ENCODE results near the gene TTC9C.
"Not testable (repeated sequence)": the region's sequence is repeated elsewhere in the genome, so short reads cannot be mapped to it uniquely, and the experiment has no call there.

Gene TTC9C

DNA sequence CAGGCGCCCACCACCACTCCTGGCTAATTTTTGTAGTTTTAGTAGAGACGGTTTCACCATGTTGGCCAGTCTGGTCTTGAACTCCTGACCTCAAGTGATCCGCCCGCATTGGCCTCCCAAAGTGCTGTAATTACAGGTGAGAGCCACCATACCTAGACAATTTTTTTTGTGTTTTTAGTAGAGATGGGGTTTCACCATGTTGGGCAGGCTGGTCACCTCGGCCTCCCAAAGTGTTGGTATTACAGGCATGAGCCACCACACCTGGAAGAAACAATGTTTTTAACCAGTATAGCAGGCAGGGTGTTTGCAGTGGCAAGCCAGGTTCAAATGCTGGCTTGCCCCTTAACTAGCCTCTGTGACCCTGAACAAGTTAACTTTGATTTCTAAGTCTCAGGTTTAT, 21.6 kb downstream of the TTC9C start:
- not testable (repeated sequence) for DNase-seq (ENCODE audit: low read depth in 4 of 4, low spot score in 1 of 4)

DNA sequence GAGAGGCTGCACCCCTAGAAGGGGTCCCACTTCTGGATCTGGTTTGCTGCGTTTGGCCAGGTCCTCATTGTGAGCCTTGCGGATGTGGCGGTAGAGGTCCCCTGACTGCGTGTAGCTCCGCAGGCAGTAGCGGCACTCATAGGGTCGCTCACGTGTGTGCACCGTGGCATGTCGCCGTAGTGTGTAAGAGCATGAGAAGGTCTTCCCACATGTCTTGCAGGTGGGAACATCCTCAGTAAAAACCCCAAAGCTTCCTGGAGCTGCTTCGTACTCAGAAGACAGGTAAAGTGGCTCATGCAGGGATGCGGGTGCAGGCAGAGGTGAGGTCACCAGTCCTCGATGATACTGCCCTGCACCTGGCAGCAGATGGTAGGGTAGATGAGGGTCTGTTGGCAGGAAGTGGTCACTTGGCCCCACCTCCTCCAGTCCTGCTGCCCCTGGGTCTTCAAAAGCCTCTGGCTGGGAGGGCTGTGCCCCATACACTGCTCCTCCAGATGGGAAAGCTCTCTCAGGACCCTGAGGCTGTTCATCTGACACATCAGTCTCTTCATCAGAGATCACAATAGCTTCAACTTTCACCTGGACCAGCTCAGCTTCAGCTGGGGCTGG, 24.0 kb downstream of the TTC9C start:
- DNase-seq (ENCODE audit: low read depth in 4 of 4, low spot score in 1 of 4) = no peak

DNA sequence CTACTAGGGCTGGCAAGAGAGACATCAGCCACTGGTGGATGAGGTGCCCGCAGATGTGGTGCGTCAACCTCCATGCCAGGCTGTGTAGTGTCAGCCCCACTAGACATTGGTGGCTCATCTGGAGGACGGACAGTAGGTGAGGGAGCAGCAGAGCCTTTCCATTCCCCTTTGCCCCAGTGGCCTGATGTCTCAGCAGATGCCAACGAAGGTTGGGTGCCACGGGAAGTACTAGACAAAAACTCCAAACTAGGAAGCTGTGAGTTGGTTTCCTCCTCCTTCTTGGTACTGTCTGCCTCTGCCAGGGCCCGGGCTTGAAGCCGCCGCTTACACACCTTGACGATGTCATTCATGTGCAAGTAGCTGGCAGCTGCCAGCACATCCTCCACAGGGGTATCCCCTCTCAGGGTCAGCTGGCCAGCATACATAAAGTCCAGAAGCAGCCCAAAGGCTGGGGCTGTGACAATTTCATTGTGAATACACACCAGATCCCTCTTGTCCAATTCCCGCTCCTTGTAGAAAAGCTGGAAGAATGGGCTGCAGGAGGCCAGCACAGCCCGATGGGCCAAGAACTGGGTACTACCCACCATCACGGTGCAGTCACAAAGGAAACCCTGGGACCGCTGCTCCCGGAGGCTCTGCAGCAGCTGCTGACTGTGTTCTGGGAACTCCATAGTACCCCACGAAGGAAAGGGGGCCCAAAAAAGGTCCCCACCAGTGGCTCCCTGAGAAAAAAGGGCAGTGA, 24.9 kb downstream of the TTC9C start:
- no peak for DNase-seq (ENCODE audit: low read depth in 4 of 4, low spot score in 1 of 4)

DNA sequence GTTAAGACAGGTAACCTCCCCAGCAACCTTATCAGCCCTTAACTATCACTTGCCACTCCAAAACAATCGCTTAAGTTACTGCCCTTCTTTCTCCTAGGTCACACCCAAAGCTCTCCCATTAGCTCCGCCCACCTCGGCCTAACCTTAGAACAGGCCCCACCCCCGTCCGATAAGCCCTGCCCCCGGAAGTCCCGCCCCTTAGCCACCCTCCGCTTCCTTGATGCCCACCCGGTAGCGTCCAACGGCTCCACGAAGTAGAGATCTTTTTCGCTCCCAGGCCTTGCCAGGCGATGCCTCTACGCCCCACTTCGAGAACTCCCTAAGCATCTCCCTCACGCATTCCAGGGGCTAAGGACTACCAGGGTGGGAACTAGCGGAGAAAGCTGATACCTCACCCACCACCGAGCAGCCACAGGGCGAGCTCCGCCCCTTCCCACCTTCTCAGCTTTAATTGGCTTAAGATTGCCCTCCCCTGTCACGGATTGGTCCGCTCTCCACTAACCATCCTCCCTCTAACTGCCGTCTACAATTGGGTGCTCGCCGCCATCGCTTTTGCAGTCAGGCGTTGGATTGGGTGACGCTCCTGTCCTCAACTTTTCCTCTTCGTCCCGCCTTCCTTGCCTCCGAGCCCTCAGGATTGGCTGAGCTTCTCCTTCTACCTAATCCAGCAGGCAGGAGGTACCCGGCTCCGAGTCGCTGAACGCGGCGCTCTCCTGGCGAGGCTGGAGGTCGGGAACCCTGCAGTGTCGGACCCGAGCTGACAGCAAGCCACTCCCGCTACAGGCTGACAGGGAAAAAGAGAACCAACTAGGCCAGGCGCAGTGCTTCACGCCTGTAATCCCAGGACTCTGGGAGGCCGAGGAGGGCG, 25.7 kb downstream of the TTC9C start, which contains the start of gene ZBTB3:
Gene ZBTB3, minus strand, starts transcription at position 425 of the 868 bp plus-strand sequence. CDS start 496 bp downstream, outside the sequence.
- DNase-seq (ENCODE audit: low read depth in 4 of 4, low spot score in 1 of 4) = peak; percentile 94 to 97 (median 94)

DNA sequence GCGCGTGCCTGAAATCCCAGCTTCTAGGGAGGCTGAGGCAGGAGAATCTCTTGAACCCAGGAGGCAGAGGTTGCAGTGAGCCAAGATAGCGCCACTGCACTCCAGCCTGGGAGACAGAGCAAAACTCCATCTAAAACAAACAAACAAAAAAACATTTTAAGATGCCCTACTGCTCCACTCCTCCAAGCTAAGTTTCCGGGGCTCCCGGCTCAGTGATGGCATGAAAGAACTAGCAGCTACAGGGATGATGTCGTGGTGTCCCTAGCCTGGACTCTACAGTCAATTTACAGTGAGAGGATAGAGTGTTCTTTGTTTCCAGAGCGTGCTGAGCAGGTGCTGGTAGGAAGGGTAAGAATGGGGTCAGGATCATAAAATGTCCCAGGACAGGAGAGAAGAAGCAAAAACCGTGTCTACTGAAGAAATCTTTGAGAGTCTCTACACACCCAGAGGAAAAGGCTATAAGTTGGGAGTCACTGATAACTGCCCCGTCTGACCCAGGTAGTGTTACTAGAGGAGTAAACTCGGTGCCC, 26.9 kb downstream of the TTC9C start:
- no peak for DNase-seq (ENCODE audit: low read depth in 4 of 4, low spot score in 1 of 4)

DNA sequence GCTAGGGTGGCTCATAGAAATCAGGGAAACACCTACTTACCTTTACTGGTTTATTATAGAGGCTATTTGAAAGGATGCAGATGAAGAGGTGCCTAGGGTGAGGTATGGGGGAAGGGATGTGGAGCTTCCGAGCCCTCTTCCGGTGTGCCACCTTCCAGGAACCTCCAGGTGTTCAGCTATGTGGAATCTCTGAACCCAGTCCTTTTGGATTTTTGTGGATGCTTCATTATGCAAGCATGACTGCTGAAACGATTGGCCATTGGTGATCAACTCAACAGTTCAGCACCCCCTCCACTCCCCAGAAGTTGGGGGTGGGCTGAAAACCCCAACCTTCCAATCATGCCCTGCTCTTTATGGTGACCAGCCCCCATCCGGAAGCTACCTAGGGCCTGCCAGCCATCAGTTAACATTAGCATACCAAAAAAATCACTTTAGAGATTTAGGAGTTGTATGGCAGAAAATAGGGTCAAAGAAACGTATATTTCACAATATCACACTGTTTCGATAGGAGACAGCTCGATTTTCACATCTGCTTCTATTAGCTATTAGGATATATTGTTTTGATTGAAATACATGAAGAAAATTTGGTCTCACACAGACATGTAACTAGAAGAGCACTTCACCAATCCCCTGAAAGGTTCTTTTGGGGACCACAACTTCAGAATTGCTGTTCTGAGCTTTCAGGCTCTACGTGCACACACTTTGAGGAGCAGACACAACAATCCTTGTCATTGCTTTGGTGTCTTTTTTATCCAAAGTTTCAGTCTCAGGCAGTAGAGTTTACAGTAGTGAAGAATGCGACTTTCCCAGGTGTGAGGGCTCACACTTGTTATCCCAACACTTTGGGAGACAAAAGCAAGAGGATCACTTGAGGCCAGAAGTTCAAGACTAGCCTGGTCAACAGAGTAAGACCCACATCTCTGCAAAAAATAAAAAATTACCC, 29.8 kb downstream of the TTC9C start:
- DNase-seq (ENCODE audit: low read depth in 4 of 4, low spot score in 1 of 4) = no peak

DNA sequence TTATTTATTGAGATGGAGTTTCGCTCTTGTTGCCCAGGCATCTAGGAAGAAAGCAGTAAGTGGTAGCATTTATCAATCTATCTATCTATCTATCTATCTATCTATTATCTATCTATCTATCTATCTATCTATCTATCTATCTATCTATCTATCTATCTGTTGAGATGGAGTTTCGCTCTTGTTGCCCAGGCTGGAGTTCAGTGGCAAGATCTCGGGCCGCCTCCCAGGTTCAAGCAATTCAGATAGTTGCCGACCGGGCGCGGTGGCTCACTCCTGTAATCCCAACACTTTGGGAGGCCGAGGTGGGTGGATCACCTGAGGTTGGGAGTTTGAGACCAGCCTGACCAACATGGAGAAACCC, 32.6 kb downstream of the TTC9C start:
- DNase-seq (ENCODE audit: low read depth in 4 of 4, low spot score in 1 of 4) = not testable (repeated sequence)

DNA sequence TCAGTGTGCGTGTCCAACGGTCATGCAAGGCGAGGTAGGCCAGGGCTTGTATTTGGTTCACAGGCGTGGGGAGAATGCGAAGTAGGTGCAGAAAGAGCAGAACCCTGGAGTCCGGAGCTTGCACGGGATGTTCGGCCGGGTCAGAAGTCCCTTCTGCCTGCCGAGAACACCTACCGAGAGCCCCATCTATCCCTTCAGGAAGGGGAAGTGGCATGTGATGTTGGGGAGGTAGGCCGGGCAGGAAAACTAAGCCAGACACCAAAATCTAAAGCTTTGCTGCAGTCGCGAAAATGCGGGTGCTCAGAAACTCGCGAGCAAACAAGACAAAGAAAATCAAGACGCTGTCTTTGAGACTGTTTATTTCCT, 42.5 kb downstream of the TTC9C start:
- no peak for DNase-seq (ENCODE audit: low read depth in 4 of 4, low spot score in 1 of 4)

DNA sequence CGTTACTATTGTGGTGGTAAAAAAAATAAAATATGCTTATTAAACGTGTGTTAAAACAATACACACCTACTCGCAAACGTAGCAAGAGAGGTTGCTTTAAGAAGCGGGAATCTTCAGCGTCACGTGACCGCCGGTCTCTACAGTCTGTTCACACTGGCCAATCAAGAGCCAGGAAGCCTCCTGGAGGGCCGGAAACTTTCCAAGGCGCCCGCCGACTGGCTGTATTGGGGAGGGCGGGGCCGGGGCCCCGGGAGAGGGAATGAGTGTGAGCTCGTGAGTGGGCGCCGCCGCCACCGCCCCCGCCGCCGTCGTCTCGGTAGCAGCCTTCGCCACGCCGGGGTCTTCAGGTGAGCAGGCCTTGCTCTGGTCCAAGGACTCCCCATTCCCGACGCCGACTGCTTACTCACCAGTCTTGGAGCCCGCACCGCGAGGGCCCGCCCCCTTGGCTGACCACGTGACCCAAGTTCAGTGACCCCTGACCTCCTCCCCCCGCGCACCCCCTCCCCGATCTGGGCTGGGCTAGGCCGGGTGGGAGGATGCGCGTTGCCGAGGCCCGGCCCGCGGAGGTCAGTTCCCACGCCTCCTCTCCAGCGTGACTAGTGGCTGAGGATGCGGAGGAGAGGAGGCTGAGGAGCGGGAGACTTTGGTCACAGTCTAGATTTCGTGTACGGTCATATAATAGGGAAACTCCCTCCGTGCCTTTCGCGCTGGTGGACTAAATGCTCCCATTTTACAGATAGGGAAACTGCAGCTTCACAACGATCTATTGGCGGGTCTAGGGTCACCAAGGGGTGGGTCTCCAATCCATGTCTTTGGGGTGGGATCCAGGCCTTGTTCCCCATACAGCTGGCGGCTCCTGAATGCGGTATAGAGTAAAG, 43.1 kb downstream of the TTC9C start, which contains the start of gene TAF6L:
Gene TAF6L, plus strand, starts transcription at position 253 of the 878 bp plus-strand sequence. CDS start 4,388 bp downstream, outside the sequence.
- DNase-seq (ENCODE audit: low read depth in 4 of 4, low spot score in 1 of 4) = peak; percentile 88 to 97 (median 89)

DNA sequence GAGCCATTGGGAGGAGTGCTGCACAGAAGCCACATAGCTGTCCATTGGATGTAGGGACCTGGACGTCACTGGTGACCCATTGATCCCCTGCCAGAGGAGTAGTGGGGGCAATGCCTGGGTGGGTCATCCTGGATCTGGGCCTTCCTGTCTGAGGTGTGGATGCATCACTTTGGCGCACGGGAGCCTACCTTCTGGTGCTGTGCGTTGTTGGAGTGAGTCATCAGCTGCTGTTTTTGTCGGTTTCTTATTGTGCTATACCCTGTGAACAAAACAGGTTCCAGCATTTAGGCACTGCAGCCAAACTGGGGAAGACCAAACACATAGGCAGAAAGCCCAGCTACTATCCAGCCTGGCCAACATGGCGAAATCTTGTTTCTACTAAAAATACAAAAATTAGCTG, 46.1 kb downstream of the TTC9C start:
- DNase-seq (ENCODE audit: low read depth in 4 of 4, low spot score in 1 of 4) = no peak

DNA sequence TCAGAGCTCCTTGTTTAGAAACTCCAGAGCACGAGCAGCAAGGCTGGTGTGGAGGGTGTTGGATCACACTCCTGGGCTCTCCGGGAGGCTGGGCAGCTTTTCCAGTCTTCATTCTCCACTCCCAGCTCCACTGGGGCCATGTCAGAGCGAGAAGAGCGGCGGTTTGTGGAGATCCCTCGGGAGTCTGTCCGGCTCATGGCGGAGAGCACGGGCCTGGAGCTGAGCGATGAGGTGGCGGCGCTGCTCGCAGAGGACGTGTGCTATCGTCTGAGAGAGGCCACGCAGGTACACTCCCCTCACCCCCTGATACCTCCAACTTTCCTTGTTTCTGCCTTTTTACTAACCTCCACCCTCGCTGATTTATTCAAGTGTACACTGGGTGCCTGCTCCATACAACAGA, 47.4 kb downstream of the TTC9C start:
- DNase-seq (ENCODE audit: low read depth in 4 of 4, low spot score in 1 of 4) = no peak

DNA sequence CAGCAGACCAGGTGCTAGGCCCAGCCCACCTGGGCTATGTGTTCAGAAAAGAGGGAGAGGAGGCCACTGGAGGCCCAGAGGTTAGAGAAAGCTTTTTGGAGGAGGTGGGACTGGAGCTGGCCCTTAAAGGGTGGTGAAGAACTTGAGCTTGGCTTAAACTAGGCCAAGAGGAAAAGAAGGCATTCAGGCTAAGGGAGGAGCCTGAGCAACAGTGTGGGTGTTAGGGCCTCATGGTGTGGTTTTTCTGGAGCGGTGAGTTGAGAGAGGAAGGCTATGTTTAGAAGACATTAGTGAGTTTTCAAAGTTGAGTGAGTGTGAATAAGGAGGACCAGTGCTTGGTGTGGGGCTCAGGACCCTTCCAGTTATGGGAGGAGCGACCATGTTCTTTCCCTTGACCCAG, 49.1 kb downstream of the TTC9C start:
- DNase-seq (ENCODE audit: low read depth in 4 of 4, low spot score in 1 of 4) = no peak

DNA sequence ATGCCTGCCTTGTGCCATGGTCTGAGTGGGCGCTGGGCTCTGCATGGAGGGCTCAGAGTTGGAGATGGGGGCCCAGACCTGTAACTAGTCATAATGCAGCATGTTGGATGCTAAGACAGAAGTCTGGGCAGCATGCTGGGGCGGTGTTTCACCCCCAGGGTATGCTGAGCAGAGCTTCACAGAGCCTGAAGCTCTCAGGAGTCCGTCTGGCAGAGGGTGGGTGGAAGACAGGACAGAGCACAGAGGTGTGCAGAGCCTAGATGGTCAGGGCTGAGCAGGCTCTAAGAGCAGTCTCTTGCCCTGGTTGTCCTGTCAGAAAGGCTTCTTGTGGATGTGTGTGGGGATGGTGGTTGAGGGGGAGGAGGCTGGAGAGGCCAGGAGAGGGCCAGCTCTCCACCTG, 50.2 kb downstream of the TTC9C start:
- DNase-seq (ENCODE audit: low read depth in 4 of 4, low spot score in 1 of 4) = no peak

DNA sequence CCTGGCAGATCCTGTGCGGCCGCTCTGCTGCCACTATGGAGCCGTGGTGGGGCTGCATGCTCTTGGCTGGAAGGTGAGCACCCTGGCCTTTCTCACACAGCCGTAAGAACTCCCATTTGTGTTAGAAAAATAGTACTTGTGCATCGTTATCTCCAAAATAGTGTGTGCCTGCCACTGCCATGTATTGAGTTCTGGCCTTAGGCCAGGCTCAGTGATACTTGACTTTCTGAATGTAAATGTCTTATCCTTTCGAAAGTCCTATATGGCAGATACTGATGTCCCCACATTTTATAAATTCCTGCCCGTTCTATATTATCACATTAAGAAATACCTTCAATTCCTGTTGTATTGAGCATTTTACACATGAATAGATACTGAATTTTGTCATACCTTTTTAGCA, 54.5 kb downstream of the TTC9C start:
- no peak for DNase-seq (ENCODE audit: low read depth in 4 of 4, low spot score in 1 of 4)

DNA sequence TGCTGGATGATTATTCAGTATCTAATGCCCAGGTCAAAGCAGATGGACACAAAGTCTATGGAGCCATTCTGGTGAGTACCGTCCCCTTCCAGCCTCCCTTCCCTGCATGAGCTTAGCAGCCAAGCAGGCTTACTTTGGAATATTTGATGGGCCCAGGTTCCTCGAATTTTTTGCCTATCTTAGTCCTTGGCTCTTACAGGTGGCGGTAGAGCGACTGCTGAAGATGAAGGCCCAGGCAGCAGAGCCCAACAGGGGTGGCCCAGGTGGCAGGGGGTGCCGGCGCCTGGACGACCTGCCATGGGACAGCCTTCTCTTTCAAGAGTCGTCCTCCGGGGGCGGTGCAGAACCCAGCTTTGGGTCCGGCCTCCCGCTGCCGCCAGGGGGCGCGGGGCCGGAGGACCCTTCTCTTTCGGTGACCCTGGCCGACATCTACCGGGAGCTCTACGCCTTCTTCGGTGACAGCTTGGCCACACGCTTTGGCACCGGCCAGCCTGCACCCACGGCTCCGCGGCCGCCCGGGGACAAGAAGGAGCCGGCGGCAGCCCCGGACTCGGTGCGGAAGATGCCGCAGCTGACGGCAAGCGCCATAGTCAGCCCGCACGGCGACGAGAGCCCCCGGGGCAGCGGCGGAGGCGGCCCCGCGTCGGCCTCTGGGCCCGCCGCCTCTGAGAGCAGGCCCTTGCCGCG, 58.2 kb downstream of the TTC9C start:
- DNase-seq (ENCODE audit: low read depth in 4 of 4, low spot score in 1 of 4) = peak; percentile 62 to 77 (median 64)

DNA sequence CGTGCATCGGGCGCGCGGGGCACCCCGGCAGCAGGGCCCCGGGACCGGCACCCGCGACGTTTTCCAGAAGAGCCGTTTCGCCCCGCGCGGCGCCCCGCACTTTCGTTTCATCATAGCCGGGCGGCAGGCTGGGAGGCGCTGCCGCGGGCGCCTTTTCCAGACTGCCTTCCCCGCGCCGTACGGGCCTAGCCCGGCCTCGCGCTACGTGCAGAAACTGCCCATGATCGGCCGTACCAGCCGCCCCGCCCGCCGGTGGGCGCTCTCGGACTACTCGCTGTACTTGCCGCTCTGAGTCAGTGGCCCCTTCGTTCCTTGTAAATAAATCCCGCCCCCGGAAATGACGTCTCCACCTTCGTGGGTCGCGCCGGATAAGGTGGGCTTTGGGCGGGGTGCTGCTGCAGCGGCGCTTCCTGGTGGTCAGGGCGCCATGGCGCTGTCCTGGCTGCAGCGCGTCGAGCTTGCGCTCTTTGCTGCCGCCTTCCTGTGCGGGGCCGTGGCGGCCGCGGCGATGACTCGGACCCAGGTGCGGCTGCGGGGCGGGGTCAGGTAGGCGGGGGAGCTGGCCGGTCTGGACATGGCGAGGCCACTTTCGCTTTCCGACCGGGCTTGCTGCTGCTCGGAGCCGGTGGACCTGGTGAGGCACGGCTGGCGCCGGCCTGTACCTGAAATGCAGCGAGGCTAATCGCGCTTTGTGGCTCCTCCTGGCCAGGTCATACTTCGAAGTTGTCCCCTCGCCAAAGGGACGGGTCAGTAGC, 58.9 kb downstream of the TTC9C start, which contains the start of gene TMEM179B:
Gene TMEM179B, plus strand, starts transcription at position 398 of the 755 bp plus-strand sequence. Its CDS starts 30 bp downstream, at position 428.
- DNase-seq (ENCODE audit: low read depth in 4 of 4, low spot score in 1 of 4) = peak; percentile 97 to 100 (median 98)

Data from stimulated activated CD4-positive, alpha-beta T cell treated with anti-CD3 and anti-CD28 coated beads, Interleukin-1b, Interleukin-23, amount 100 ng/mL, for 24 hours (primary cell).